ENCODE measurements around the gene DEDD. TPM values are rescaled to one million over a fixed set of nuclear protein-coding genes. Genes with fewer than 3 reads are reported as not detected.

The DEDD gene
- total RNA-seq (2013): 22.6 TPM
- polyA plus RNA-seq (10 to 100 TPM; 40.9 to 56.3 (median 42.2) TPM), polyA minus RNA-seq (23.5 and 25.4 TPM in 2 replicates), total RNA-seq (14.2 to 47.3 (median 29.6) reads per million in 11 experiments)

- Histone ChIP-seq H3K4me1 (ENCODE audit: control insufficient read depth in 1 of 2, insufficient read depth in 2 of 2, low read length in 2 of 2) (peaks cover 54 to 72% of the 10 kb centered on the region in 2 donors), H4K20me1 (ENCODE audit: insufficient read depth, low read length) (peaks cover 11% of the 10 kb centered on the region), H3K9me3 (replicated peaks in 1 of 2; ENCODE audit: control insufficient read depth in 1 of 2, insufficient read depth in 1 of 2, low read length in 2 of 2) (no peaks in the 10 kb centered on the region), H3K4me2 (replicated peaks; ENCODE audit: extremely low read depth, low read length, poor library complexity, severe bottlenecking) (peak within 1 kb of the TSS; percentile 100), H3K27me3 (ENCODE audit: control insufficient read depth in 2 of 2, insufficient read depth in 2 of 2, low read length in 2 of 2) (no peaks in the 10 kb centered on the region), H3K27ac (ENCODE audit: low read depth in 1 of 2, low read length in 2 of 2) (peak within 1 kb of the TSS; percentile 94 to 95), H2AFZ (ENCODE audit: insufficient read depth, low read depth, low read length, poor library complexity, severe bottlenecking) (peak within 1 kb of the TSS; percentile 84), H3K36me3 (replicated peaks in 1 of 2; ENCODE audit: control insufficient read depth in 1 of 2, insufficient read depth in 2 of 2, low read length in 2 of 2) (peaks cover 10 to 30% of the 10 kb centered on the region in 2 donors), H3K4me3 (replicated peaks in 1 of 3; ENCODE audit: low read depth in 2 of 3, low read length in 3 of 3) (peak within 1 kb of the TSS; percentile 81 to 98 (median 95)), H3K9ac (ENCODE audit: insufficient read depth, low read length, poor library complexity, severe bottlenecking) (peak within 1 kb of the TSS; percentile 86), H3K79me2 (ENCODE audit: insufficient read depth, low read length) (peaks cover 94% of the 10 kb centered on the region)
- intact Hi-C loops (cut with micrococcal nuclease): loop anchor here (2.0 to 5.0 kb wide), 2 partner anchors 14 to 60 kb away; partner anchors contain the start of genes NIT1 (in 1 of the 2) and PFDN2 (in 1 of the 2)
- peak; percentile 89 to 93 (median 93) for DNase-seq
- H3K36me3 Mint-ChIP-seq: peaks cover 22 to 28% of the 10 kb centered on the region in 2 donors
- WGBS (ENCODE audit: insufficient coverage): under 1% methylated on average over 57 of the region's 68 CpGs
- H3K9me3 Mint-ChIP-seq: no peaks in the 10 kb centered on the region
- no peak within 1 kb of the TSS for H3K4me3 Mint-ChIP-seq
- H3K27ac Mint-ChIP-seq: peak within 1 kb of the TSS in 4 of 7 donors; percentile 84 to 96 (median 89)
- TF ChIP-seq CTCF (IDR thresholded peaks at IDR 0.05): no peak
- H3K4me1 Mint-ChIP-seq: peaks cover 65% of the 10 kb centered on the region
- H3K27me3 Mint-ChIP-seq (ENCODE audit: low read depth in 3 of 3): peaks cover 0 to 2% (median 0%) of the 10 kb centered on the region in 3 donors
Observed at GRCh38 chr1:161132410-161133219, at the start of gene DEDD. Gene DEDD (minus strand): TSS chr1:161132667. CDS start chr1:161124462, 8,205 bp downstream.

- peaks cover under 1% of the 10 kb centered on the region for H3K79me2 ChIP-seq (ENCODE audit: insufficient read depth, low read length)
- peak overlapping the region; percentile 45 for H2AFZ ChIP-seq (ENCODE audit: insufficient read depth, low read depth, low read length, poor library complexity, severe bottlenecking)
- no peaks in the 10 kb centered on the region for H3K9me3 ChIP-seq (replicated peaks in 1 of 2; ENCODE audit: control insufficient read depth in 1 of 2, insufficient read depth in 1 of 2, low read length in 2 of 2)
- H4K20me1 ChIP-seq (ENCODE audit: insufficient read depth, low read length): no peaks in the 10 kb centered on the region
- intact Hi-C loops (cut with micrococcal nuclease): no loop called here
- H3K4me3 ChIP-seq (replicated peaks in 1 of 3; ENCODE audit: low read depth in 2 of 3, low read length in 3 of 3): peak overlapping the region in 1 of 3 experiments; percentile 12
- Mint-ChIP-seq H3K36me3 (peaks cover 0 to 3% of the 10 kb centered on the region in 2 donors), H3K27ac (peak overlapping the region; percentile 79 to 97 (median 92)), H3K9me3 (no peaks in the 10 kb centered on the region), H3K4me3 (peak overlapping the region; percentile 3 to 18), H3K4me1 (peaks cover 72% of the 10 kb centered on the region), H3K27me3 (ENCODE audit: low read depth in 3 of 3) (peaks cover 0 to 1% (median 0%) of the 10 kb centered on the region in 3 donors)
- H3K4me2 ChIP-seq (replicated peaks; ENCODE audit: extremely low read depth, low read length, poor library complexity, severe bottlenecking): peak overlapping the region; percentile 50
- peak; percentile 73 to 80 (median 76) for DNase-seq
- peak overlapping the region; percentile 81 to 86 for H3K27ac ChIP-seq (ENCODE audit: low read depth in 1 of 2, low read length in 2 of 2)
- WGBS (ENCODE audit: insufficient coverage): no CpG with 5 or more reads among the region's 1 CpG
- TF ChIP-seq CTCF (IDR thresholded peaks at IDR 0.05): no peak
- H3K9ac ChIP-seq (ENCODE audit: insufficient read depth, low read length, poor library complexity, severe bottlenecking): peak overlapping the region; percentile 24
- H3K4me1 ChIP-seq (ENCODE audit: control insufficient read depth in 1 of 2, insufficient read depth in 2 of 2, low read length in 2 of 2): peaks cover 70 to 77% of the 10 kb centered on the region in 2 donors
- H3K27me3 ChIP-seq (ENCODE audit: control insufficient read depth in 2 of 2, insufficient read depth in 2 of 2, low read length in 2 of 2): no peaks in the 10 kb centered on the region
- H3K36me3 ChIP-seq (replicated peaks in 1 of 2; ENCODE audit: control insufficient read depth in 1 of 2, insufficient read depth in 2 of 2, low read length in 2 of 2): no peaks in the 10 kb centered on the region
Observed at GRCh38 chr1:161182214-161182613, 49.7 kb upstream of the DEDD start.
